DMS79 (cell line): ENCODE results near the gene LMO2.
A peak's percentile ranks its signal among the peaks of the same experiment; 100 is the strongest.

Source experiments
- DNase-seq: peaks from one replicate; lab custom pipeline; 2025; lab: John Stamatoyannopoulos, UW

Gene LMO2

DNA sequence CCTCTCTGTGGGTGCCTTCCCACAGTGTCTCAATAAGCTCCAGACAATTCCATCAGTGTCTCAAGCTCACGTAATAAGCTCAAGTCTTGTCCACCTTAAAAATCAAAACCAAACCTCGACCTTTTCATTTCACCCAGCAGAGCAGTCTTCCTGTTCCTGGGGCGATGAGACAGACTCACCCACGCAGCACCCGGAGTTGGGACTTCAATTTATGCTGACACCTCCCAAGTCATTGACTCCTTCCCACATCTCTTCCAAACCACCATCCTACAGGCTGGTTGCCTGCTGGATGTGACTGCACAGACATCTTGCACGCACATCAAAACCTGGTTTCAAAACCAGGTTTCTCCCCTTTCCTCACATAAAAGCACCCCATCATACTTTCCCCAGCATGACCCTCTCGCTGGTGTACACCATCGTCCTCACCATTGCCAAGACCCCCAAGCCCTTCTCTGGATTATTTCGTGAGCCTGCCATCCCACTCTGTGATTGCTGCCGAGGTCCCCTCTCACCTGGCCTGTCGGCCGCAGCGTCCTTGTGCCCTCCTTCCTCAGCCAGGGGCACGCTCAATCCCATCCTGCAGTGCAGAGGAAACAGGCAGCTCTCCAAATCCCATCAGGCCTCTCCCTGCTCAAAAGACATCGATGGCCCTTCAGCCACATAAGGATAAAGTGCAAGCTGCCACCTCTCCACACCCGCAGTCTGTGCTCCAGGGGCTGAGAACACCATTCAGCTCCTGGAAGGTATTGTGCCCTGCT, 72.4 kb downstream of the LMO2 start:
- DNase-seq: peak; percentile 38
